ENCODE measurements around the gene PA2G4.
"Not testable (repeated sequence)": the region's sequence is repeated elsewhere in the genome, so short reads cannot be mapped to it uniquely, and the experiment has no call there.

Gene PA2G4

GRCh38 chr12:56071648-56072047 is 32.7 kb upstream of the PA2G4 start:
- Histone ChIP-seq H3K4me2 (ENCODE audit: low read length) (no peak overlapping the region), H3K4ac (ENCODE audit: low read depth, low read length) (no peak overlapping the region), H3K79me1 (ENCODE audit: low read length) (no peaks in the 10 kb centered on the region), H4K12ac (ENCODE audit: low read depth, low read length) (no peak overlapping the region), H2AFZ (ENCODE audit: insufficient read depth, low read length, poor library complexity) (no peak overlapping the region), H2BK5ac (ENCODE audit: low read depth, low read length, poor library complexity) (no peak overlapping the region), H3K79me2 (ENCODE audit: control insufficient read depth, insufficient read depth, low read length, poor library complexity) (no peaks in the 10 kb centered on the region), H4K91ac (ENCODE audit: low read depth, low read length) (no peak overlapping the region), H2BK120ac (ENCODE audit: insufficient read depth, low read length, poor library complexity) (no peak overlapping the region), H3K14ac (ENCODE audit: low read length) (no peak overlapping the region), H3K18ac (ENCODE audit: low read length) (no peak overlapping the region), H3K36me3 (ENCODE audit: control insufficient read depth in 1 of 2, insufficient read depth in 2 of 2, low read length in 2 of 2) (no peaks in the 10 kb centered on the region), H3K27me3 (ENCODE audit: insufficient read depth, low read length) (no peaks in the 10 kb centered on the region), H2AK5ac (ENCODE audit: low read length) (no peak overlapping the region), H4K8ac (ENCODE audit: low read depth, low read length) (no peak overlapping the region), H3K23ac (ENCODE audit: low read length) (no peak overlapping the region), H3K9me3 (ENCODE audit: insufficient read depth, low read depth, low read length) (no peaks in the 10 kb centered on the region), H3K9ac (ENCODE audit: low read length) (no peak overlapping the region), H3K4me1 (ENCODE audit: control insufficient read depth in 1 of 2, insufficient read depth in 2 of 2, low read length in 2 of 2) (no peaks in the 10 kb centered on the region), H2BK12ac (ENCODE audit: low read length) (no peak overlapping the region), H3K4me3 (ENCODE audit: low read depth, low read length) (no peak overlapping the region), H3K27ac (ENCODE audit: low read depth, low read length) (no peak overlapping the region)
- DNase-seq = peak; percentile 84 to 92
- no CpG with 5 or more reads among the region's 4 CpGs for WGBS (ENCODE audit: extremely low coverage, insufficient coverage, insufficient read length)

GRCh38 chr12:56074396-56074795 is 30.0 kb upstream of the PA2G4 start:
- peak in 1 of 2 donors; percentile 51 for DNase-seq

GRCh38 chr12:56077966-56078365 is 26.4 kb upstream of the PA2G4 start:
- not testable (repeated sequence) for H3K27me3 ChIP-seq (ENCODE audit: insufficient read depth, low read length); H3K4me3 ChIP-seq (ENCODE audit: low read depth, low read length); H3K14ac ChIP-seq (ENCODE audit: low read length); H3K9ac ChIP-seq (ENCODE audit: low read length); H4K12ac ChIP-seq (ENCODE audit: low read depth, low read length); H3K23ac ChIP-seq (ENCODE audit: low read length); H3K27ac ChIP-seq (ENCODE audit: low read depth, low read length); H3K4ac ChIP-seq (ENCODE audit: low read depth, low read length); H4K91ac ChIP-seq (ENCODE audit: low read depth, low read length); H2BK12ac ChIP-seq (ENCODE audit: low read length); H2BK120ac ChIP-seq (ENCODE audit: insufficient read depth, low read length, poor library complexity); H3K4me2 ChIP-seq (ENCODE audit: low read length); H2AFZ ChIP-seq (ENCODE audit: insufficient read depth, low read length, poor library complexity); H4K8ac ChIP-seq (ENCODE audit: low read depth, low read length); H3K9me3 ChIP-seq (ENCODE audit: insufficient read depth, low read depth, low read length); H2AK5ac ChIP-seq (ENCODE audit: low read length); H2BK5ac ChIP-seq (ENCODE audit: low read depth, low read length, poor library complexity); H3K18ac ChIP-seq (ENCODE audit: low read length); H3K36me3 ChIP-seq (ENCODE audit: control insufficient read depth in 1 of 2, insufficient read depth in 2 of 2, low read length in 2 of 2); DNase-seq
- Histone ChIP-seq H3K79me2 (ENCODE audit: control insufficient read depth, insufficient read depth, low read length, poor library complexity) (peaks cover 22% of the 10 kb centered on the region), H3K79me1 (ENCODE audit: low read length) (peaks cover 14% of the 10 kb centered on the region), H3K4me1 (ENCODE audit: control insufficient read depth in 1 of 2, insufficient read depth in 2 of 2, low read length in 2 of 2) (peaks cover 12 to 13% of the 10 kb centered on the region in 2 experiments)
- no CpG with 5 or more reads among the region's 9 CpGs for WGBS (ENCODE audit: extremely low coverage, insufficient coverage, insufficient read length)

More at GRCh38 chr12:56074396-56074795, 30.0 kb upstream of the PA2G4 start:
- H3K9me3 ChIP-seq (ENCODE audit: insufficient read depth, low read depth, low read length) = no peaks in the 10 kb centered on the region
- H2BK12ac ChIP-seq (ENCODE audit: low read length) = no peak overlapping the region
- H4K8ac ChIP-seq (ENCODE audit: low read depth, low read length) = no peak overlapping the region
- no peaks in the 10 kb centered on the region for H3K4me1 ChIP-seq (ENCODE audit: control insufficient read depth in 1 of 2, insufficient read depth in 2 of 2, low read length in 2 of 2)
- no peak overlapping the region for H2AK5ac ChIP-seq (ENCODE audit: low read length)
- no peak overlapping the region for H3K9ac ChIP-seq (ENCODE audit: low read length)
- H4K12ac ChIP-seq (ENCODE audit: low read depth, low read length) = no peak overlapping the region
- WGBS (ENCODE audit: extremely low coverage, insufficient coverage, insufficient read length) = no CpG with 5 or more reads among the region's 5 CpGs
- no peak overlapping the region for H3K14ac ChIP-seq (ENCODE audit: low read length)
- no peak overlapping the region for H2BK5ac ChIP-seq (ENCODE audit: low read depth, low read length, poor library complexity)
- no peak overlapping the region for H2BK120ac ChIP-seq (ENCODE audit: insufficient read depth, low read length, poor library complexity)
- H4K91ac ChIP-seq (ENCODE audit: low read depth, low read length) = no peak overlapping the region
- no peaks in the 10 kb centered on the region for H3K36me3 ChIP-seq (ENCODE audit: control insufficient read depth in 1 of 2, insufficient read depth in 2 of 2, low read length in 2 of 2)
- no peak overlapping the region for H3K23ac ChIP-seq (ENCODE audit: low read length)
- no peak overlapping the region for H3K4me2 ChIP-seq (ENCODE audit: low read length)
- H2AFZ ChIP-seq (ENCODE audit: insufficient read depth, low read length, poor library complexity) = no peak overlapping the region
- H3K79me2 ChIP-seq (ENCODE audit: control insufficient read depth, insufficient read depth, low read length, poor library complexity) = peaks cover 4% of the 10 kb centered on the region
- no peak overlapping the region for H3K4me3 ChIP-seq (ENCODE audit: low read depth, low read length)
- H3K18ac ChIP-seq (ENCODE audit: low read length) = no peak overlapping the region
- peaks cover 4% of the 10 kb centered on the region for H3K79me1 ChIP-seq (ENCODE audit: low read length)
- H3K4ac ChIP-seq (ENCODE audit: low read depth, low read length) = no peak overlapping the region
- no peak overlapping the region for H3K27ac ChIP-seq (ENCODE audit: low read depth, low read length)
- H3K27me3 ChIP-seq (ENCODE audit: insufficient read depth, low read length) = no peaks in the 10 kb centered on the region

DNA sequence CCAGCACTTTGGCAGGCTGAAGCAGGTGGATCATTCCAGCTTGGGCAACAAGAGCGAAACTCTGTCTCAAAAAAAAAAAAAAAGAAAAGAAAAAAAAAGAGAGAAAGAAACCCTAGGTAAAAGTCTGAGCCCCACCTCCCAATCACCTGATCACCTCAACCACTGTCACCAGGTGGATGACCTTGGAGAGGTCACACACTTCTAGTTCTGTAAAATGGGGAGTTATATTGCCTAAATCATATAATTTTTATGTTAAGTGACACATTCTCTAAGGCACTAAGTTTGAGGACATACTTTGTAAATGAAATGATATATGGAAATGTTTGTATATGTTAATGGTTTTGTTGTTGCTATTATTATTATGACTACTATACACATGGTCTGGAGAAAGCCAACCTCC is 25.9 kb upstream of the PA2G4 start:
- Histone ChIP-seq H3K79me2 (ENCODE audit: control insufficient read depth, insufficient read depth, low read length, poor library complexity) (peaks cover 22% of the 10 kb centered on the region), H4K12ac (ENCODE audit: low read depth, low read length) (no peak overlapping the region), H2BK12ac (ENCODE audit: low read length) (no peak overlapping the region), H3K4me1 (ENCODE audit: control insufficient read depth in 1 of 2, insufficient read depth in 2 of 2, low read length in 2 of 2) (peaks cover 12 to 13% of the 10 kb centered on the region in 2 experiments), H2AK5ac (ENCODE audit: low read length) (no peak overlapping the region), H3K4ac (ENCODE audit: low read depth, low read length) (no peak overlapping the region), H3K4me3 (ENCODE audit: low read depth, low read length) (no peak overlapping the region), H2BK120ac (ENCODE audit: insufficient read depth, low read length, poor library complexity) (no peak overlapping the region), H3K9me3 (ENCODE audit: insufficient read depth, low read depth, low read length) (no peaks in the 10 kb centered on the region), H3K14ac (ENCODE audit: low read length) (no peak overlapping the region), H3K4me2 (ENCODE audit: low read length) (peak overlapping the region; percentile 98), H3K79me1 (ENCODE audit: low read length) (peaks cover 14% of the 10 kb centered on the region), H4K8ac (ENCODE audit: low read depth, low read length) (no peak overlapping the region), H2BK5ac (ENCODE audit: low read depth, low read length, poor library complexity) (no peak overlapping the region), H3K27ac (ENCODE audit: low read depth, low read length) (peak overlapping the region; percentile 97), H3K23ac (ENCODE audit: low read length) (no peak overlapping the region), H3K27me3 (ENCODE audit: insufficient read depth, low read length) (no peaks in the 10 kb centered on the region), H2AFZ (ENCODE audit: insufficient read depth, low read length, poor library complexity) (no peak overlapping the region), H3K18ac (ENCODE audit: low read length) (no peak overlapping the region), H4K91ac (ENCODE audit: low read depth, low read length) (no peak overlapping the region), H3K36me3 (ENCODE audit: control insufficient read depth in 1 of 2, insufficient read depth in 2 of 2, low read length in 2 of 2) (no peaks in the 10 kb centered on the region), H3K9ac (ENCODE audit: low read length) (no peak overlapping the region)
- no CpG with 5 or more reads among the region's 1 CpG for WGBS (ENCODE audit: extremely low coverage, insufficient coverage, insufficient read length)
- DNase-seq = peak in 1 of 2 donors; percentile 17

Measured in trophoblast cell (in vitro differentiated cells and primary cell).